GM12874 (cell line): ENCODE results near the gene PBRM1.

ENCODE experiments used
- CTCF ChIP-seq: IDR thresholded peaks from 2 replicates; pipeline ENCODE4 v1.5.1; 2011; ENCODE audit warnings: low read depth, mild to moderate bottlenecking, control low read depth, low read length, moderate library complexity; ENCODE audit not compliant: insufficient read depth

The PBRM1 gene

GRCh38 chr3:52517796-52518722 is 167.7 kb downstream of the PBRM1 start:
- TF ChIP-seq CTCF = no peak

- TF ChIP-seq CTCF = no peak
Observed at GRCh38 chr3:52516509-52517195, 169.1 kb downstream of the PBRM1 start.

- no peak for TF ChIP-seq CTCF
Observed at GRCh38 chr3:52515192-52515591, 170.5 kb downstream of the PBRM1 start.

GRCh38 chr3:52514576-52514975 is 171.1 kb downstream of the PBRM1 start:
- TF ChIP-seq CTCF = no peak

GRCh38 chr3:52513281-52513680 is 172.4 kb downstream of the PBRM1 start:
- TF ChIP-seq CTCF = no peak

- TF ChIP-seq CTCF = no peak
Observed at GRCh38 chr3:52512727-52513126, 173.0 kb downstream of the PBRM1 start.

- no peak for TF ChIP-seq CTCF
Observed at GRCh38 chr3:52512105-52512504, 173.6 kb downstream of the PBRM1 start.
